HEK293 (cell line): ENCODE measurements around the gene IGSF9B.

Source experiments
- ZNF174 ChIP-seq: fragments of 450-650 bp; formaldehyde crosslinking; IDR thresholded peaks from 2 replicates; pipeline ENCODE4 v1.5.0; 2017; ENCODE audit warnings: missing biosample characterization, mild to moderate bottlenecking, missing genetic modification characterization
- ZNF23 ChIP-seq: fragments of 450-650 bp; formaldehyde crosslinking; IDR thresholded peaks from 2 replicates; pipeline ENCODE4 v1.5.1; 2016; ENCODE audit warnings: missing biosample characterization, missing genetic modification characterization, borderline replicate concordance

- TF ChIP-seq ZNF23 (tag by site-specific recombination): no peak
- no peak for TF ChIP-seq ZNF174 (tag by site-specific recombination)
Observed at GRCh38 chr11:133860151-133860550, 96.6 kb downstream of the IGSF9B start.
